HG03103 (cell line): Measurements from ENCODE around the gene KRT74.

Experiments used
- ATAC-seq: cut with Tn5 transposase; IDR thresholded peaks from one replicate; pipeline ENCODE4 v1.9.1; 2021; ENCODE audit warnings: low read depth; ENCODE audit not compliant: unreplicated experiment

The KRT74 gene

DNA sequence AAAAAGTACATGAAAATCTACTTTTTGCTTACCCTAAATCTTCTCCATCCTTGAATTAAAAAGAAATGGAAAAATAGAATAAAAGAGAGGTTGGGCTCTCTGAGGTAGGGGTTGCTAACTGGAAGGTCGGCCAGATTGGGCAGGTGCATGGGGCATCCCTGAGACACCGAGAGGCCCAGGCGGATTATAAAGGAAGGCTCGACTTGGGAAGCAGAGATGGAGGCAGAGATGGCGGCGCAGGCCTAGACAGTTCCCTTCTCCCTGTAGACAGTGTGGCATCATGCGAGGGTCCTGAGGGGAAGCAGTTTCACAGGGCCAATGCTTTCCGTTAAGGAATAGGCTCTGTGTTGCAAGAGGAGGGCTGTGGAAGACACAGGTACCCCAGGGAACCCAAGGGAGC is 3.7 kb upstream of the KRT74 start:
- ATAC-seq = no peak

DNA sequence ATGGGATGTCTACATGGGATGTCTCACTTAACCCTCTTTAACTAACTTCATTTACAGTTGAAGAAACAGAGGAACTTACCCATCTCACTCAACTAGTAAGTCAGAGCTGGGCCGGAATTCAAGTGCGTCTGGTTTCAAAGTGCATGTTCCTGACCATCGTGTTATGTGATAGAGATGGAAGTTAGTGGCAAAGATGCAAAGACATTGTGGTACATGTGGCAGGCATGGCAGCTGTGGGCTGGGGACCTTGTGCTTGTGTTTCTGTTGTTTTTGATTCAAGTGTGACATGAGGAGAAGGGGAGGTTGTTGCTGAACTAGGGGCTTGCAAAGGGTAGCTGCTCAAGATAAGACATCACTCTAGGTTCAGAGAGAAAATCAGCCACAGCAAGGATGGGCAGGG is 2.3 kb upstream of the KRT74 start:
- ATAC-seq = no peak

DNA sequence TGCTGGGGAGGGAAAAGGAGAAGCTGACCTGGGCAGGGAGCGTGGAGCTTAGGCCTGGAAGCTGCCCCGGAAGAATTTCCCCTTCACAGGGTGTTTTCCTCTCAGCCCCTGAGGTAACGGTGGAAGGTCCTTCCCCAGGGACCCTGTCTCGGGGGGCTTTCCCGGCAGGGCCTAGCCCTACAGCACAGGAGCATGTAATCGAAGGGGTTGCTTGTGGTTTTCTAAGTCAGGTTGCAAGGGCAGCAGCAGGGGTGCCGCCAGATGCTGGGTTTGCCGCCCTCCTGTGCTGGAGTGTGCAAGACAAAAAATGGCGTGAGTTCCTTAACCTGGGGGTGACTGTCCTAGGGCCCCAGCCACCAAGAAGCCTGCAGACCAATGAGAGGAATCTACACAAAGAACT is 1.6 kb upstream of the KRT74 start:
- no peak for ATAC-seq

DNA sequence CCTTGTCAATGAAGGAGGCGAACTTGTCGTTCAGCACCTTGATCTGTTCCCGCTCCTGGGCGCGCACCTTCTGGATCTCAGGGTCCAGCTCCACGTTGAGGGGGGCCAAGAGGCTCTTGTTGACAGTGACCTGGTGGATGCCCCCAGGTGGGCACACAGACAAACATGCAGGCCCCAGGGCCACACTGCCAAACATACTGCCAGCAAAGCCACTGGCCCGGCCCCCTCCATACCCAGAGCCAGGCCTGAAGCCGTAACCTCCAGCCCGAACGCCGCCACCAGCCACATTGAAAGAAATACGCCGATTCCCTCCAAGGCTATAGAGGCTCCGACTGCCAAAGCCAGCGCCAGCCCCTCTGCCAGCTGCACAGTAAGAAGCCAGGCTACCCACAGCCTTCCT is 337 bp downstream of the KRT74 start:
- ATAC-seq = no peak

DNA sequence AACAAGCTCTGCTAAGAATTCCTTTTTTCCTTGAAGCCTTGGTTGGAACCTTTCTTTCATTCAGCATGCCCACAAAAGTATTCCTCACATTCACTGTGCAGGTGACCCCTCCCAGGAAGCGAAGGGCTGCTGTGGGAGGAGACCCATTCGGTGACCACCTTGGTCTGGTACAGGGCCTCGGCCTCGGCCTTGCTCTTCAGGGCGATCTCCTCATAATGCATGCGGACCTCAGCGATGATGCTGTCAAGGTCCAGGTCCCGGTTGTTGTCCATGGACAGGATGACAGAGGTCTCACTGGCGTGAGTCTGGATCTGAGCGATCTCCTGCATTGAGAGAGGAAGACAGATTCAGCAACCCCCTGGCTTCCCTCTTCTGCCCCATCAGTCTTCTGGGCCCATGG is 3.1 kb downstream of the KRT74 start:
- no peak for ATAC-seq

DNA sequence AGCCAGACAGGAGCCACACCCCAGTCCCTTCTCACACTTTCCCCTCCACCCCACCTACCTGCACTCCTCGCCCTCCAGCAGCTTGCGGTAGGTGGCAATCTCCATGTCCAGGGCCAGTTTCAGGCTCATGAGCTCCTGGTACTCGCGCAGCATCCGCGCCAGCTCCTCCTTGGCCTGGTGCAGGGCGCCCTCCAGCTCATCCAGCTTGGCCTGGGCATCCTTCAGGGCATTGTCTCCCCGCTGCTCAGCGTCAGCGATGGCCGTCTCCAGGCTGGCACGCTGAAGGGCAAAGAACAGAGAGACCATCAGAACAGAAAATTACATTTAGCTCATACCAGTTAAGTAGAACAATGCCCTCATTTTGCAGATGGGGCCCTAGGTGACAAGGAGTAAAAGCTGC is 5.5 kb downstream of the KRT74 start:
- no peak for ATAC-seq

DNA sequence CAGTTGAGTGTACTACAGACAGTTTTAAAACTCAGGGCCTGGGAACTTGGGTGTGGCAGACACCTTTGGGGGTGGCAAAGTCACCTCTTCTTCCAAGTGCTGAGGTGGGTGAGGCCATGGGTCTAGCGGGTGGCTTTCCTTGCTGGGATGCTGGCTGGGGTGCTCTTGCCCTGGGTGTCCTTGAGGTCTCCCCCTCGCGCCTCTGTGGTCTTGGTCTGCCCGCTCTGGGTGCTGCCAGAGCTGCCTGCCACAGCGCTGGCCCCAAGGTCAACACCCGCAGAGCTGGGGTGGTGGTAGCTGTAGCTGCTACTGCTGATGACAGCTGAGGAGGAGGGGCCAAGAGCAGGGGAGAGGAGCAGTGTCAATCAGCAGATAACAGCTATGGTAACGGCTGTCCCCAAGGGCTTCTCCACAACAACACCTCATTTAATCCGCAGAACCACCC is 6.8 kb downstream of the KRT74 start:
- ATAC-seq = no peak

DNA sequence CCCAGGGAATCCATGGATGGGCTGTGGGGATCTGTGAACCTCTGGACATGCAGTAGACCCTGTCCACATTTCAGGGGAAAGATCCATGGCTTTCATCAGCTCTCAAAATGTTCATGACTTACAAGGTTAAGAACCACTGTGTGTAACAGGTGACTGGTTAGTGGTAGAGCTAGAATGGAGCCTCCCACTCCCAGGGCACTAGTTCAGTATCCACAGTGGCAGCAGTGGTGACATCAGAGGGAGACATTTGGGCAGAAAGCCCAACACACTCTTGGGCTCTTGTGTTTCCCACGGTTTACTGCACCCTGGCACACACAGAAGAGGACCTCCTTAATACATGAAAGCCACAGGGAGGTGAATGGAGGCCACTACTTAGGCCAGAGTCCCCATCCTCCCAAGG is 9.1 kb downstream of the KRT74 start:
- no peak for ATAC-seq

DNA sequence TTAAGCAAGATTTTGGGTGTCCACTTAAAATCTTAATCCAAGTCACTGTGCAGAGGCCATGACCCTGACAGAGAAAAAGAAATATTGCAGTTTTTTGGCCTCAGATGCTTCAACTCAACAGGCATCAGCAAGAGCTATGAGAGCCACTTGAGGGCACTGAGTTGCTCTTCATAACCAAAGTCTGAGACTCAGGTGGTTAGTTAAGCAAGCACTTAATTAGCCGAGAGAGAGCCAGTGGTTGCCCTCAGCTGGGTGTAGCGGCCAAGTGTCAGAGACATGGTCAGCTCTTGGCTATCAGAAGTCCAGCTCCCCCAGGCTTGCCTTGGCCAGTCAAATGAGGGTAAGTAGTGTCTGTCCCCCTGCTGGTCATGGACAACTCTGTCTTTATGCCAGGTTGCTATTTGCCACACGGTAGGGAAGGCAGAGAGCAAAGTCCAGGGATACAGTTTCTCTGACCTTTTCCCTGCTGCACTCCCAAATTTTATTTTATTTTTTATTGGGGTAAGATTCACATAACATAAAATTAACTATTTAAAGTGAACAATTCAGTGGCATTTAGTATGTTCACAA is 11.7 kb downstream of the KRT74 start:
- no peak for ATAC-seq

DNA sequence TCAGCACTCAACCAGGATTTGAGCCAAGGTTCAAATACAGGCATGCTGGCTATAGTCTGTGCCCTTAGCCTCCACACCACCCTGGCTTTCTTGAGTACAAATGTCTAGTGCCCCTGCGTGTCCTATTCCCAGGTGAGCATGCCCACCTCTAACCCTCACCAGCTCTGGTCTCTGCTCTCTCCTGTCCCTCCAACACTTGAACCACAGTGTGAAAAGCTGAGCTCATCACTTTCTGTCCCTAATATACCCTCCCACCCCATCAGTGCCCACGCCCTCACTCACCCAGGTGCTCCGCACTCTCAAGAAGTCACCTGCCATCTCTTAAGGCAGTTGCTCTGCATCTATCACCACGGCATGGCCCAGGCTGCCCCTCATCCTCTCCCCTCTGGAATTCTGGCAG is 13.7 kb downstream of the KRT74 start:
- ATAC-seq = no peak

DNA sequence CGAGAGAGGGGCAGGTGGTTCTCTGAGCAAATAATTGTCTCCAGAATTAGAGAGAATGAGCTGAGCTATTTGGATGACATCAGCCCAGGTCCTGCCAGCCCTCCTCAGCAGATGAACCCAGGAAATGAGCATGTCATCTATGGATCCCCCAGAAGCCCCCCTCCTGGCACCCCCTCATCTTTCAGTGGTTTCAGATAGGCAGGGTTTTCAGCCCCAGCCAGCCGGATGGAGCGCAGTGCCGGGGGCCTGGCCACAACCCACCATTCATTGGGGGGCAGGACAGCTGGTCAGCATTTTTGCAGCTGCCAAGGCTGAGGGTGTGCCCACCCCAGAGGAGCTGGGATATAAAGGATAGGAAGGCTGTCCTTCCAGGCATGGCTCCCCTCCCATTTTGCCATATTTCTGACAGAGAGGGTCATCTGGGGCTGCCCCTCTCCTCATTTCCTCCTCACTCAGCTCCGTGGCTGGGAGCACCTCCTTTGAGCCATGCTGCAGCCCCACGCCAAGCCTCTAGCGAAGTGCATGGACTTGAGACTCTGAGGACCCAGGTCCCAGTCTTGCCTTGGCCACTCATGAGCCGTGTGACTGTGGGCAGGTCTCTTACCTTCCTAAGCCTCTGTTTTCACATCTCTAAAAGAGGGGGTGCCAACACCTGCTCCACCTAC is 14.7 kb downstream of the KRT74 start:
- ATAC-seq = no peak

DNA sequence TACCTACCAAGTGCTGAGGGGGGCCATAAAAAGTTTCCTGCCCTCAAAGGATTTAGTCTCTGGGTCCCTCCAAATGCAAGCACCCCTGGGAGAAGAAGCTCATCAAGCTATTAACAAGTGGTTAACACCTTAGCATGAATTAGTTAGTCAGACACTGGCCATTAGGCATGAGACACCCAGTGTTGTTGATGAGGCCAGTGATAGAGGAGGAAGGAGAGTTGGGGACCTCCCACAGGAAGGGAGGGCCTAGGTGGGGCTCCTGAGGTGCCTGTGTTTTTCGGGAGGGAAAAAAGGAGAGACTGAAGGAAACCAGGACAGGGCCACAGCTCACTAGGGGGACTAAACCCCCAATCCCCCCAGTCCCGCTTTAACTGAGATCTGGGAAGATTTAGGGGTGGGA is 16.2 kb downstream of the KRT74 start:
- ATAC-seq = no peak

DNA sequence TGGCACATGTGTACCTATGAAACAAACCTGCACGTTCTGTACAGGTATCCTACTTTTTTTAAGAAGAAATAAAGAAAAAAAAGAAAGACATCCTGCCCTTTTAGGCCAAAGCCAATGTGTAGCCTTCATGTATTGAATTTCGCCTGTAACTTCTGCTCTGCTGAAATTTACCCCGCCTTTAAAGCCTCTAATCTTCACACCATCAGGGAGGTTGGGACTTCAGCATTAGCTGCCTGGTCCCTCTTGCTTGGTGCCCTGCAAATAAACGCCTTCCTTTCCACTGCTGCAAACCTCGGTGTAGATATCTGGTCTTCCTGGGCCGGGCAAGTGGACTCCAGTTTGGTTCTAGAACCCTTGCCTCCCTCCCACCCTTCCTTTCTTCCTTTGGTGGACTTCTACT is 18.1 kb downstream of the KRT74 start:
- ATAC-seq = no peak

DNA sequence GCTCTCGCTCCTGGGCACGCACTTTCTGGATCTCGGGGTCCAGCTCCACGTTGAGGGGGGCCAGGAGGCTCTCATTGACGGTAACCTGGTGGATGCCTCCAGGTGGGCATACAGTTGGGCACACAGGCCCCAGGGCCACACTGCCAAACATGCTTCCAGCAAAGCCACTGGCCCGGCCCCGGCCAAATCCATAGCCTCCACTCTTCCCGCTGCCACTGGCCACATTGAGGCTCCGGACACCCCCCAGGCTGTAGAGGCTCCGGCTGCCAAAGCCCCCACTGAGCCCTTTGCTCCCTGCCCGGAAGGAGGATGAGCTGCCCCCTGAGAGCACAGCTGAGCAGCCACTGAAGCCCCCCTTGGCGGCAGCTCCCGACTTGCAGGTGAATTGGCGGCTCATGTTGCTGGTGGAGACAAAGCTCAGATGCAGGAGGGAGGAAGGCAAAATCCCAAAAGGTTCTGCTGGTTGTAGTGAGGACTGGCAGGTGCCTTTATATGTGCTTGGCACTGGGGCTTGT is 20.9 kb downstream of the KRT74 start, which contains the start of gene KRT71:
Gene KRT71 (minus strand): TSS at position 465 of the 515 bp plus-strand sequence. CDS start 68 bp downstream, at position 397.
- ATAC-seq = no peak

DNA sequence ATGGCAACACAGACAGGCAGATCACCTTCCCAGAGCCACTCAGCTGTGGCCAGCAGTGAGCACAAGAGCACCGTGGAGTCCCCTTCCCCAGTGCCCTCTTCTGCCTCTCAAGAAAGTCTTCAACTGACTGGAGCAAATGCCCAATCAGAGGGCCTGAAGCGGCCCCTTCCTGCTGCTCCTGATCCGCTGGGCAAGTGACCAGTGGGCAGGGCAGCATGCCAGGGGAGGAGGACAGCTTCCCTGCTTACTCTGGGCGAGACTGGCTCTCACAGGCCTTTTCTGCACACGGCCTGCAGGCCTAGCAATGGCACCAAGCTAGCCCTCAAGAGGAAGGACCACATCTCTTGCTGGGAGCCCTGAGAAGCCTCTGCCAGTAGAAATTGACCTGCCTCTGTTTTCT is 21.6 kb downstream of the KRT74 start:
- ATAC-seq = no peak

DNA sequence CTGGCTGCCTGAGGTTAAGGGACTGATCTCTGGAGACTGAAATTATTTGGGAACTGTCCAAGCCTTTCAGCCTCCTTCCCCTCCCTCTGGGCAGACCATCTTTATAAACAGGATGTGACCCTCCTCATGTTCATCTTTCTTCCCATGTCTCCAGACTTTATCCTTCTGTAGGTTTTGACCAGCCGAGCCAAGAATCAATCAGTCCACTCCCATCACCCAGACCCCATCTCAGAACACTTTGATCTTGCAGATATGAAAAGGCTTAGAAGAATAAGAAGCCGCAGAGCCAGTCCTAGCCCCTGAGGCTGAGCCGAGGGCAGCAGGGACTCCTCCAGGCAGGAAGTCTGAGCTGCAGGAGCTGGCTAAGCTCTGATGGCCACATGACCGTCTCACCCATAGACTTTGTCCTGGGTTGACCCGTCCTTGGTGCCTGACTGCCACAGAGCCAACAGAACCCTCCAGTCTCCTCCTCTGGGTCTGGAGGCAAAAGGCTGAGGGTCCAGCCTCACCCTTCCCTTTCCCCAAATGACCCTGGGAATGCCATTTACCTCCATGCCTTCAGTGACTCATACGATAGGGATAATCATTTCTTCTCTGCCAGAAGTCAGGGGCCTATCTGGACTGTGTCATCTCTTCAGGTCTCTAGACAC is 22.3 kb downstream of the KRT74 start:
- ATAC-seq = no peak

DNA sequence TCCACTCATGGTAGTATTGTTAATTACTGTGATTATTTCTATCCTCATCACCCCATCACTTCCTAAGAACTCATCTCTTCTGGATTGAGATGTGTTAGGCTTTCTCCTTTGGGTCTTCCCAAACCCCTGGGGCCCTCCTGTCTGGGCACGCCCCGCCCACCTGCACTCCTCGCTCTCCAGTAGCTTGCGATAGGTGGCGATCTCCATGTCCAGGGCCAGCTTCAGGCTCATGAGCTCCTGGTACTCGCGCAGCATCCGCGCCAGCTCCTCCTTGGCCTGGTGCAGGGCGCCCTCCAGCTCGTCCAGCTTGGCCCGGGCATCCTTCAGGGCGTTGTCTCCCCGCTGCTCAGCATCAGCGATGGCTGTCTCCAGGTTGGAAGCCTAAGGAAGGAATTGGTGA is 27.5 kb downstream of the KRT74 start:
- no peak for ATAC-seq

DNA sequence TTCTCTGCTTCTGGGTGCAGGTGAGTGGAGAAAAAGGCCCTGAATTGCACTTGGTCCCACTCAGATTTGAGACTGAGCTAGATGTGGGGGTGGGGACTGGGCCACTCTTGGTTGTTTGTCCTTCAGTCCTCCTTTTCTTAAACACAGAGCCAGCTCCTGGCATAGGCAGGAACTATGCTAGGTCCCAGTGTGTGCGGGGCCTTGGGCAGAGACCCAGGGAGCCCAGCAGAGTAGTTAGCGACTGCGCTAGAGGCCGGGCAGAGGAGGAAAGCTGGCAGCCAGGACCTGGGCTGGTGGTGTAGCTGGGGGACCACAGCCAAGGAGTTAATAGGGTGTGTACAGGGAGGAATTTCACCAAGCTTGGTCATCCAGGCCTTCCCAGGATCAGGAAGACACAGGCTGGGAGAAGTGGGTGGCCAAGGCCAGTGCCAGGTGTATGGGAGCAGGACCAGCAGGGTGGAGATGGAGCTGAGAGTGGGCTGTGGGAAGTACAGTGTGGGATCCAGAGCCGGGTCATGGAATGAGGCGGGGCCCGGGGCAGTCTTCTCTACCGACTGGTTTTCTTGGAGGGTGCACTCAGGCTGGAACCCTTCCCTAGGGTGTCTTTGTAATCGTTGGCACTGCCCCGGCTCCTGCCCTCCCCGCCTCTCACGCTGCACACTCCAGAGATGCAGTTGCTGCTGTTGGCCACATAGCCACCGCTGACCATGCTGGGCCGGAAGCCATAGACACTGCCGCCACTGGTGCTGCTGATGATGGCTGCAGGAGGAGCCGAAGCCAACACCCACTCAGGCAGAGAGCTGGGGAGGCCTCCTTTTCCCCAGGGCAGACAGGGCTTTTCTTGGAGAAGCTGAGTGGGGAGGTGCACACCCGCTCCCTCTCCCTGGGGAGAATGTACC is 29.4 kb downstream of the KRT74 start:
- ATAC-seq = no peak

DNA sequence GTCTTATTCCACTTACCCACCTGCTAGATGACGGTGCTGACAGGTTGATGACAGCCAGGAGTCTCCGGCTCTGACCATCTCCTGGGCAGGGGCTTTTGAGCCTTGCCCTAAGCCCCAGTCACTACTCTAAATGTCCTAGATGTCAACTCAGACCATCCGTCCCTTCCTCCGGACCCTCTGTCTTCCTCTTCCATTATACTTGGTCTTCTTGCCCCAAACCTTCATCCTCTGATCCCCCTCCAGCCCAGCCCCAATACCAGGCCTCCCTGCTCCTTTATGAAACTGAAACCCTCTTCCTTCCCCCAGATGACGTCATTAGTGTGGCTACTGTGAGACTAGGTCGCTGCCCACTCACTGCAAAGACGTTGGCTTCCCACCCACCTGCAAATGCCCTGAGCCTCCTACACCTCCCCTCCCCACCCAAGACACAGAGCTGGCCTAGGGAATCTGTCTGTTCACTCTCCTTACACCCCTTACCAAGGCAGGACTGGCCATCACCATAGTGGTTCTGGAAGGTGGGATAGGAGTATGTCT is 30.8 kb downstream of the KRT74 start:
- ATAC-seq = no peak

DNA sequence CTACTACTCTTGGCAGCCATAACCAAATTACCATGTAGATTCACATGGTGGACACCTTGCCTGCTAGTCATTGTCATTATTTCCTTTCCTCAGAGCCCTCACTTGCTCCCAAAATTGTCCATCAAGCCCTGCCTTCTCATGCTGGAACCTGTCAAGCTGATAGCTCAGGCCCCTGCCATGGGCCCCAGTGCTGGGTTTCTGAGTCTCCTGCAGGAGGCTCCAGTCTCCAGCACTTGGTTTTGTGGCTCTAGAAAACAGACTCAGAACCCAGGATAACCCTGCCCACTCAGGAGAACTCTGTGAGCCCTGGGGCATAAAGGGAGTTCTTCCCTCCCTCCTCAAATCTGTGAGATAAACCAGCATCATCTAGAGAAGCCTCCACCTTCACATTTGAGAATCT is 31.5 kb downstream of the KRT74 start:
- ATAC-seq = no peak

DNA sequence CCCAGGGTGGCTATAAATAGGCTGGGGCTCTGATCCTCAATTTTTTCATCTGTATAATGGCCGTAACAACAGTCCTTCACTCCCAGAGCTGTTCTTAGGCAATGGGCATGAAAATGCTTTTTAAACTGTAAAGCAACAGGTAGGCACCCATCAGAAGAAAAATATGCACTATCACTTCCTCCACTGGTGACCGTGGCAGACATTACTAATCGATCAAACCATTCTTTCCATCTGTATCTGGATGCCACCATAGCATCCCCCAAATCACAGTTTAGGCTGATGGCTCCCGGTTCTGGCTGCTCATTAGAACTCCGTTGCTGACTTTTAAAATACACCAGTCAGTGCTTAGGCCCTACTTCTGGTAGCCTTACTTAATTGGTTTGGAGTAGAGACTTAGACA is 31.9 kb downstream of the KRT74 start:
- no peak for ATAC-seq
